Astrocyte of the spinal cord (primary cell): Measurements from ENCODE around the gene SFSWAP.

Experiments
- DNase-seq: peaks from one replicate; pipeline ENCODE4 v3.0.0; 2011; ENCODE audit warnings: low read depth, low spot score
- H3K4me3 ChIP-seq: 2 replicates; pipeline ENCODE4 v1.5.1; 2011; ENCODE audit warnings: low read depth, mild to moderate bottlenecking, low read length, moderate library complexity
- in situ Hi-C: cut with HindIII; loops from 2 replicates; pipeline ENCODE4 v1.10.0; 2017; ENCODE audit warnings: low sequenced_read_pairs
- TF ChIP-seq, protein P1 (sequence below): IDR thresholded peaks from 2 replicates; pipeline ENCODE4 v1.5.1; 2012; ENCODE audit warnings: low read depth, mild to moderate bottlenecking, low read length, inconsistent platforms

Gene SFSWAP

GRCh38 chr12:131833896-131834641 lies 123.2 kb downstream of the SFSWAP start:
- TF ChIP-seq, protein P1, sequence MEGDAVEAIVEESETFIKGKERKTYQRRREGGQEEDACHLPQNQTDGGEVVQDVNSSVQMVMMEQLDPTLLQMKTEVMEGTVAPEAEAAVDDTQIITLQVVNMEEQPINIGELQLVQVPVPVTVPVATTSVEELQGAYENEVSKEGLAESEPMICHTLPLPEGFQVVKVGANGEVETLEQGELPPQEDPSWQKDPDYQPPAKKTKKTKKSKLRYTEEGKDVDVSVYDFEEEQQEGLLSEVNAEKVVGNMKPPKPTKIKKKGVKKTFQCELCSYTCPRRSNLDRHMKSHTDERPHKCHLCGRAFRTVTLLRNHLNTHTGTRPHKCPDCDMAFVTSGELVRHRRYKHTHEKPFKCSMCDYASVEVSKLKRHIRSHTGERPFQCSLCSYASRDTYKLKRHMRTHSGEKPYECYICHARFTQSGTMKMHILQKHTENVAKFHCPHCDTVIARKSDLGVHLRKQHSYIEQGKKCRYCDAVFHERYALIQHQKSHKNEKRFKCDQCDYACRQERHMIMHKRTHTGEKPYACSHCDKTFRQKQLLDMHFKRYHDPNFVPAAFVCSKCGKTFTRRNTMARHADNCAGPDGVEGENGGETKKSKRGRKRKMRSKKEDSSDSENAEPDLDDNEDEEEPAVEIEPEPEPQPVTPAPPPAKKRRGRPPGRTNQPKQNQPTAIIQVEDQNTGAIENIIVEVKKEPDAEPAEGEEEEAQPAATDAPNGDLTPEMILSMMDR = peak; percentile 72
- in situ Hi-C loops = no loop called here
- DNase-seq = peak; percentile 16
- no peak overlapping the region for H3K4me3 ChIP-seq

DNA sequence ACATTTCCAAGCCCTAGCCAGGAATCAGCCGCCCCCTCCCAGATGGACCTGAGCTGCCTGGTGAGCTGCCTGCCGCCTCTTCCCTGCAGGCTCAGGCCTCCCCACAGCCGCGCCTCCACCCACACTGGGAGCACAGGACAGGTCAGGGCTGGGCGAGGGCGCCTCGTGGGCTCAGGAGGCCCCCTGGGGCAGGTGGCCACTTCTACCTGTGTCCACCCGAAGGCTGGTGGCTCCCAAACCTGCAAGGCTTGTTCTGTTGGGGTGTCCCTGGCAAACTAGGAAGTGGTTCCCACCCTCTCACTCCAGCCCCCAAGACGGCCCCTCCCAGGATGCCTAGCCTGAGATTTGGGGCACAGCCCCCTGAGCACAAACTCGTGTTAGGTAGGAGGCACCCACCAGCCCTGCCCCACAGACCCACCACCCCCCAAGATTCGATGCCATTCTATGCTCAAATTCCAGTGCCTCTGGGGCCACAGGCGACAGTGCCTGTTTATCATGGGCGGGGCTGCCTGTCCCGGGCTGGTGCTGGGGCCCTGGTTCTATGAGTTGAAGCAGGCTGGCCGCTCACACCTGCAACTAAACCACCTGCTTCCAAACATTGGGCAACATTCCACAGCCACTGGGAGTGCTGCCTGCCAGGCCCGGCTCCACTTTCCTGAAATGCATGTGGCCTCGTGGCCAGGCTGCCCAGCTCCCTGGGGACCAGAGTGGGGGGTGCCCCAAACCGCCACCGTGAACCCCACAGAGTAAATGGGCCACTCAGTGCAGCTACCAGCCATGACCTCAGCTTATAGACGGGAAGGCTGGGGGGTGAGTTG lies 124.1 kb downstream of the SFSWAP start:
- in situ Hi-C loops = no loop called here
- no peak overlapping the region for H3K4me3 ChIP-seq
- DNase-seq = no peak
- TF ChIP-seq, protein P1 = no peak

DNA sequence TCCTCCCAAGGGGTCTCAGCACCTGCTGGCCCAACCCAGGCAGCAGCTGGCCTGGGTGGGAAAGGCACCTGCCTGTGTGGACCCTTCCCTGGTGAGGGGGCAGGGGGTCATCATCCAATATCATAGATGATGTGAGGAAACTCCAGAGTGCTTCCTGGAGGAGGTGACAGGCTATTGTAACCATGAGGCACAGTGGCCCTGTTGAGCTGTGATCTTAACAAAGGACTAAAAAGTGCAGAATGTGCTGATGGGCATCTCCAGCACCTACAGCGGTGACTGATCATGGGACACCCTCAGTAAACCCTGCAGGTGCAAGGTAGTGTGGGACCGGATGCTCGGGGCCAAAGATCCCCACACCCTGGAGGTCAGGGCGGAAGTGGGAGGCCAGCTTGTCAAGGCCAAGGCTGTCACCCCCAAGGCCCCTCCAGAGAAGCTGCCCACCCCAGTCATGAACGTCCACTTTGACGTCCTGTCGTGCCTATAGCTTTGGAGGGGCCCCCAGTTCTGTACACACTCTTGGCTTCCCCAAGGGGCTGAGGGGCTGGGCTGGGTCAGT lies 124.8 kb downstream of the SFSWAP start:
- no peak overlapping the region for H3K4me3 ChIP-seq
- TF ChIP-seq, protein P1 = no peak
- no peak for DNase-seq
- in situ Hi-C loops = no loop called here

GRCh38 chr12:131836193-131836592 lies 125.3 kb downstream of the SFSWAP start:
- in situ Hi-C loops = no loop called here
- peak; percentile 19 for DNase-seq
- no peak overlapping the region for H3K4me3 ChIP-seq
- TF ChIP-seq, protein P1 = peak; percentile 49

DNA sequence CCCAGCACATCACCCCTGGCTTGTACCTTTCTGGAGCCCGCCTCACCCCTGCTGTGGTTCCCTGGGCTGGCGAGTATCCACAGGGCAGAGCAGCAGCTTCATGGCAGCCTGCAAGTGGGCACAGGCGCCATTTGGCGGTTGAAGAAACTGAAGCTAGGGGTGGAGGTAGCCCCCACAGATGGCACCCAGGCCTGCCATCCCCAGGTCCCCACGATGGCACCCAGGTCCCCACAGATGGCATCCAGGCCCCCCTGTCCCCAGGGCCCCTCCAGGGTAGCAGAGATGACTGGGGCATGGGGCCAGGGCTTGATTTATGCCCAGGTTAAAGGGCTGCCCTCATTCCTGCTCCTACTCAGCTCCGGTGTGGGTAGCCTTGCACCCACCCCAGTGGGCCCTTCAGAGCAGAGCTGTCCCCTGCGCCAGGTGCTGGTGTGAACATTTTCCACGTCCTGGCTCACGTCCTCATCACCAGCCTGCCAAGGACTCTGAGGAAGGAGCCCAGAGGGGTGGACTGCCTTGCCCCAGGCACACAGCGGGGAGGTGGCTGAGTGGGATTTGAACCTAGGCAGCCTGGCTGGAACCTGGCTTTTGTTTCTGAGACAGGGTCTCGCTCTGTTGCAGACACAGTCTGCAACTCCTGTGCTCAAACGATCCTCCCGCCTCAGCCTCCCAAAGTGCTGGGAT lies 126.0 kb downstream of the SFSWAP start:
- TF ChIP-seq, protein P1 = no peak
- in situ Hi-C loops = no loop called here
- H3K4me3 ChIP-seq = no peak overlapping the region
- no peak for DNase-seq
